GM12892 (cell line): ENCODE data around the gene MYO3B.

ENCODE experiments used
- POLR2A ChIP-seq: IDR thresholded peaks from 2 replicates; pipeline ENCODE4 v1.6.1; 2011; ENCODE audit warnings: low read depth, low read length, control low read depth
- POLR2AphosphoS5 ChIP-seq: IDR thresholded peaks from 2 replicates; pipeline ENCODE4 v1.6.1; 2011; ENCODE audit warnings: low read depth, low read length, control low read depth
- TAF1 ChIP-seq: IDR thresholded peaks from 2 replicates; pipeline ENCODE4 v1.6.1; 2011; ENCODE audit warnings: low read depth, mild to moderate bottlenecking, control low read depth, low read length, borderline replicate concordance

DNA sequence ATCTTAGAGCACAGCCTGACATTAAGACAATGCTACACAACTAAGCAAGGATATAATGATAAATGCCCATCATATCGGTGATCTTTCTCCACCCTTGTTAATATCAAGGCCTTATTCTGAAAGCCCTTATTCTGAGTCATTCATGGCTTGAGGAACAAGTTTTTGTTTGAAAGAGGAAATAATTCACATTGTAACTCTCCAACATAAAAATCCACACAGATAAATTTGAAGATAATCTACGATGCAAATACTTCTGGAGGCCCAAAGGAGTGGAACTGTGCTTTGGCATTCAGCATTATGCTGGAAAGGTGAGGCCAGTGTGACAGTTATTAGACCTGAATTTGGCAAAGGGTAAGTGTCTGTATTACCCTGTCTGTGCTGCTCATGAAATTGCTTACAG, 227.4 kb downstream of the MYO3B start:
- no peak for TF ChIP-seq POLR2A
- TF ChIP-seq POLR2AphosphoS5: no peak
- TF ChIP-seq TAF1: no peak
